Retinal pigment epithelial cell (primary cell): ENCODE measurements around the gene CUL1.

Experiments
- DNase-seq: peaks from one replicate; pipeline ENCODE4 v3.0.0-alpha.2; 2010; ENCODE audit warnings: low read depth
- H3K4me3 ChIP-seq: 2 replicates; pipeline ENCODE4 v1.5.1; 2011; ENCODE audit warnings: mild to moderate bottlenecking, low read length, control low read depth, moderate library complexity
- TF ChIP-seq, protein P1 (sequence below): conservative IDR thresholded peaks from 2 replicates; pipeline ENCODE4 v1.5.1; 2011; ENCODE audit warnings: low read depth, low read length, control low read depth, inconsistent platforms

CUL1 gene

DNA sequence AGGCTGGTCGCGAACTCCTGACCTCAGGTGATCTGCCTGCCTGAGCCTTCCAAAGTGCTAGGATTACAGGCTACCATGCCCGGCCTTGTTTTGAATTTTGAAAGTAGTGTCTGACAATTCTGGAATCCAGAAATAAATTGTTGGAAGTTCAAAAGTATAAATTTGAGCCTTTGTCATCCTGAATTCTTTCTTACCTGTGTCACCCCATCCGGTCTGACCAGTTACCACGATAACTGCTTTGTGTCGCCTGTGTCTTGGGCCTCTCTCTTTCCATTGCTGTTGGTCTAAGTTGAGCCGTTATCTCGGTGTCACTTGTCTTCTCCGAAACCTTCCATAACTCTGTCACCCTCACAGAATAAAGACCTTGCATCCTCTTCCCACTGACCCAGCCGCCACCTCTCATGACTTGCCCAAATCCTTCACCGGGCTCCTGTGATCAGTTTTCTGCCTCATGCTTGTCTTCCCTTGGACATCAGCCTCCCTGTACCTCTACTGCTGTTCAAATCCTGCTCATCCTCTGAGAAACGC, 18.6 kb downstream of the CUL1 start:
- TF ChIP-seq, protein P1, sequence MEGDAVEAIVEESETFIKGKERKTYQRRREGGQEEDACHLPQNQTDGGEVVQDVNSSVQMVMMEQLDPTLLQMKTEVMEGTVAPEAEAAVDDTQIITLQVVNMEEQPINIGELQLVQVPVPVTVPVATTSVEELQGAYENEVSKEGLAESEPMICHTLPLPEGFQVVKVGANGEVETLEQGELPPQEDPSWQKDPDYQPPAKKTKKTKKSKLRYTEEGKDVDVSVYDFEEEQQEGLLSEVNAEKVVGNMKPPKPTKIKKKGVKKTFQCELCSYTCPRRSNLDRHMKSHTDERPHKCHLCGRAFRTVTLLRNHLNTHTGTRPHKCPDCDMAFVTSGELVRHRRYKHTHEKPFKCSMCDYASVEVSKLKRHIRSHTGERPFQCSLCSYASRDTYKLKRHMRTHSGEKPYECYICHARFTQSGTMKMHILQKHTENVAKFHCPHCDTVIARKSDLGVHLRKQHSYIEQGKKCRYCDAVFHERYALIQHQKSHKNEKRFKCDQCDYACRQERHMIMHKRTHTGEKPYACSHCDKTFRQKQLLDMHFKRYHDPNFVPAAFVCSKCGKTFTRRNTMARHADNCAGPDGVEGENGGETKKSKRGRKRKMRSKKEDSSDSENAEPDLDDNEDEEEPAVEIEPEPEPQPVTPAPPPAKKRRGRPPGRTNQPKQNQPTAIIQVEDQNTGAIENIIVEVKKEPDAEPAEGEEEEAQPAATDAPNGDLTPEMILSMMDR = no peak
- H3K4me3 ChIP-seq = no peak overlapping the region
- no peak for DNase-seq

DNA sequence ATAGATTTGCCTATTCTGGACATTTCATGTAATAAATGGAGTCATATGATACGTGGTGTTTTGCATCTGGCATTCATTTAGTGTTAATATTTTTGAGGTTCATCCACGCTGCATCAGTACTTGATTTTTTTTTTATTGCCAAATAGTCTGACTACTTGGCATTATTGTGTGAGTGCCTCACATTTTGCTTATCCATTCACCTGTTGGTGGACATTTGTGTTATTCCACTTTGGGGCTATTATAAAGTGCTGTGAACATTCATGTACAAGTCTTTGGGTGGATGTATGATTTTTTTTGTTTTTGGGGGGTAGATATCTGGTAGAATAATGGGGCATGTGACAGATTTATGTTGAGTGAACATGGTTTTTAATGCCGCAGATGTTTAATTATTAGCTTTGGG, 19.7 kb downstream of the CUL1 start:
- DNase-seq = no peak
- H3K4me3 ChIP-seq = no peak overlapping the region
- TF ChIP-seq, protein P1 = no peak

DNA sequence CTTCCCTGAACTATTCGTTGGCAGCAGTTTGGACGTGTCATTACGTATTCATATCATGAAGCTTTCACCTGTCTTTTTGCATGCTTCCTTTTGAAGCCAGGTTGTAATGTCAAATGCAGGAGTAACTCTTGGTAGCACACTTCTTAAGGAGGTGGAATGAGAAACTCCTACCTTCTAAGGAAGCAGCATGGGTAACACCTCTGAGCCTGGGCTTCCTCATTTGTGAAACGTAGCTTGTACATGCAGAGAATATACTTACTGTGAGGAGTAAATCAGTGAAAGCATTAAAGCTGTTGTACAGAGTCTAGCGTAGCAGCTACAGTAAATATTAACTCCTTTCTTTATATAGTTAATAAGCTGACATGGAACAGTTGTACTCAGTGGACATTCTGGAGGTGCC, 21.1 kb downstream of the CUL1 start:
- no peak for DNase-seq
- TF ChIP-seq, protein P1 = no peak
- H3K4me3 ChIP-seq = no peak overlapping the region

DNA sequence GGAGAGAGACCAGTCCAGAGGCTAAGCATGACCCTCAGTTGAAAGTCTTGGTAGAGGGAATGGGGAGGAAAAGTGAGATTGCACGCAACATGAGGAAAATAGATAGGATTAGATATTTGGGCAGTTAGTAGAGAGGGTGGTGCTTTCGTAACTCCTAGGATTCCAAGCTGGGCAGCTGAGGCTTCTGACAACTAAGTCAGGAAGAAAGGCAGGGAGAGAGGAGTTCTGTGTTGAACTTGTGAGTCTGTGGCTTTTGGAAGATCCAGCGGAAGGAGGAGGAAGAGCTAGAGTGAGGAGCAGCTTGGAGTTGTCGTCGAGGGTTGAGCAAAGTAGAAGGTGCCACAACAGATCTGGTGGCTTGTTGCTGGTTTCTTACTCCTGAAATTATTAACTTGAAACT, 21.8 kb downstream of the CUL1 start:
- DNase-seq = no peak
- no peak overlapping the region for H3K4me3 ChIP-seq
- TF ChIP-seq, protein P1 = no peak

DNA sequence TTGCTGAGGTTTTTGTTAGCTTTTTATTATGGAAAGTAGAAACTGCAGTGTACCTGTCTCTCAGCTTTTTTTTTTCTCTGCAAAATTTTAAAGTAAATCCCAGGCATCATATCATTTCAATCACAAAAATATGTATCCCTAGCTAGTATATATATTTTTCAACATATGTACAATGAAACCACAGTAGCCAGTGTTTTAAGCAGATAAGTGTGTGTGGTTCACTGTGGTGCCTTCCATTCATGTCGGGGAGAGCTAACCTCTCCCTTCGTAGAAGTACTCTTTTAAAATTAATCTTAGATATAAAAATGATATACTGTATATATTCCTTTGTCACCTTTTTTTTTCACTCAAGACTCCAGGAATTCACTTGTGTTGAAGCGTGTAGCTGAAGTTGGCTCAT, 22.7 kb downstream of the CUL1 start:
- H3K4me3 ChIP-seq = no peak overlapping the region
- no peak for DNase-seq
- TF ChIP-seq, protein P1 = no peak

DNA sequence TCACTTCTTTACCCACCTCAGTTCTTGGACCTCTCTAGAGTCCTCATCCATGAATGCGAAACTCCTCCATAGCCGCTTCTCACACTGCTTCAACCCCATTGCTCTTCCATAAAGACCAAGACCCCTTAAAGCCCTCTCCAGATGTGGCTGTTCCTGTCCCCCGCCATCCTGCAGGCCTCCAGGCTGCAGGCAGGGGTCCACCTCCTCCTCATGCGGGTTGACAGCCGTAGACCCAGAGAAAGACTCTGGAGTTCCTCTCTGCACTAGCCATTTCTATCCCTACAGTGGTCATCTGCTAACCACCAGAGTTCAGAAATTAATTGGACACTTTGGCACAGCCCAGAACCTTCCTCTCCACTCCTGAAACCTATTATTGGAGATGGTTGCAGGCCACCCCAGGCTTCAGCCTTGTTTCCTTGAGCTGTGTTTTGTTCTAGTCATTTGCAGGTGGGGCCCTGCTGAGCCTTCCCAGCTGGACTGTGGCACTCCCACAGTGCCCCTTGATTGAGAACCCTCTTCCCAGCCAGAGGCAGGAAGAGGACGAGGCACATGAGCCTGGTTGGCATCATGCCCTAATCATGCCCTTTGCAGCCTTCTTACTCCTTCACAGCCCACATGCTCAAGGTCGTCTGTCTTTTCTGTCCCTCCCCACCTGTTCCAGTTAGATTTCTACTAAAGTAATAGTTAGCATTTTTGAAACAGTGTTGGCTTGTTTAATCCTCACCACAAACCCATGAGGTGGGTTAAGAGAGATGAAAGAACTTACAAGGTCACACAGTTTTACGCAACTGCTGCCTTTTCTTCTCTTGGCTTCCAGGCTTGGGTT, 23.9 kb downstream of the CUL1 start:
- H3K4me3 ChIP-seq = no peak overlapping the region
- no peak for DNase-seq

More for the DNA sequence above, 23.9 kb downstream of the CUL1 start:
- TF ChIP-seq, protein P1 = no peak
